ENCODE measurements around the gene RAB40A. TPM values are rescaled to one million over a fixed set of nuclear protein-coding genes. Genes with fewer than 3 reads are reported as not detected.

Gene RAB40A
- total and polyA plus RNA-seq, 4 donors, result 0.03 to 0.33 (median 0.07) TPM

DNA sequence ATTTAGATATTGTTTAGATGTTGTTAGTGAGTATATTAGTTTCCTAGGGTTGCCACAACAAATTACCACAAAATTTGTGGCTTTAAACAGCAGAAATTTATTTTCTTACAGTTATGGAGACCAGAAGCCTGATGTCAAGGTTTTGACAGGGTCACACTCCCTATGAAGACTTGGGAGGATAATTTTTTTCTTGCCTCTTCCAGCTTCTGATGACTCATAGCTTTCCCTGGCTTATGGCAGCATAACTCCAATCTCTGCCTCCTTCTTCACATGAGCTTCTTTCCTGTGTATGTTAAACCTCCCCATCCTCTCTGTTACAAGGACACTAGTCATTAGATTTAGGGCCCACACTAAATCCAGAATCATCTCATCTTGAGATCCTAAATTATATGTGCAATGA is 20.9 kb upstream of the RAB40A start:
- Histone ChIP-seq H3K27me3 (ENCODE audit: control insufficient read depth in 4 of 4, insufficient read depth in 4 of 4, low read length in 3 of 4) (no peaks in the 10 kb centered on the region), H3K4me3 (ENCODE audit: low read depth in 1 of 3, low read length in 3 of 3) (no peak overlapping the region), H3K9ac (ENCODE audit: low read depth in 1 of 2, low read length in 2 of 2) (no peak overlapping the region), H3K4me1 (ENCODE audit: control insufficient read depth in 4 of 4, insufficient read depth in 4 of 4, low read length in 3 of 4) (no peaks in the 10 kb centered on the region), H3K27ac (ENCODE audit: low read depth in 1 of 2, low read length in 2 of 2) (no peak overlapping the region), H3K9me3 (ENCODE audit: control insufficient read depth in 4 of 4, low read length in 3 of 4) (no peaks in the 10 kb centered on the region), H3K36me3 (ENCODE audit: control insufficient read depth in 4 of 4, insufficient read depth in 3 of 4, low read depth in 1 of 4, low read length in 3 of 4) (no peaks in the 10 kb centered on the region)
- peak; percentile 14 for TF ChIP-seq NR2F2 (IDR thresholded peaks at IDR 0.05)
- no peak for TF ChIP-seq FOXA2 (IDR thresholded peaks at IDR 0.05)
- DNase-seq (ENCODE audit: low spot score), result no peak

GRCh38 chrX:103539695-103540094 is 20.4 kb upstream of the RAB40A start:
- H3K4me1 ChIP-seq (ENCODE audit: control insufficient read depth in 4 of 4, insufficient read depth in 4 of 4, low read length in 3 of 4), result no peaks in the 10 kb centered on the region
- H3K27ac ChIP-seq (ENCODE audit: low read depth in 1 of 2, low read length in 2 of 2), result no peak overlapping the region
- no peak for DNase-seq (ENCODE audit: low spot score)
- H3K27me3 ChIP-seq (ENCODE audit: control insufficient read depth in 4 of 4, insufficient read depth in 4 of 4, low read length in 3 of 4), result no peaks in the 10 kb centered on the region
- no peaks in the 10 kb centered on the region for H3K36me3 ChIP-seq (ENCODE audit: control insufficient read depth in 4 of 4, insufficient read depth in 3 of 4, low read depth in 1 of 4, low read length in 3 of 4)
- H3K4me3 ChIP-seq (ENCODE audit: low read depth in 1 of 3, low read length in 3 of 3), result no peak overlapping the region
- 88% methylated on average over 2 of the region's 2 CpGs for WGBS
- H3K9ac ChIP-seq (ENCODE audit: low read depth in 1 of 2, low read length in 2 of 2), result no peak overlapping the region
- no peaks in the 10 kb centered on the region for H3K9me3 ChIP-seq (ENCODE audit: control insufficient read depth in 4 of 4, low read length in 3 of 4)
- TF ChIP-seq, protein P1, sequence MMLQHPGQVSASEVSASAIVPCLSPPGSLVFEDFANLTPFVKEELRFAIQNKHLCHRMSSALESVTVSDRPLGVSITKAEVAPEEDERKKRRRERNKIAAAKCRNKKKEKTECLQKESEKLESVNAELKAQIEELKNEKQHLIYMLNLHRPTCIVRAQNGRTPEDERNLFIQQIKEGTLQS (IDR thresholded peaks at IDR 0.05), result no peak
- TF ChIP-seq FOXA2 (IDR thresholded peaks at IDR 0.05) (no peak), EGR1 (IDR thresholded peaks at IDR 0.05; ENCODE audit: low read depth in 2 of 2) (no peak), HNF4G (IDR thresholded peaks at IDR 0.05) (no peak), ZBTB33 (IDR thresholded peaks at IDR 0.05) (no peak), RXRA (IDR thresholded peaks at IDR 0.05) (no peak), JUND (IDR thresholded peaks at IDR 0.05) (no peak), GABPA (IDR thresholded peaks at IDR 0.05 in 1 of 2, conservative IDR thresholded peaks at IDR 0.05 in 1 of 2) (no peak), TAF1 (conservative IDR thresholded peaks at IDR 0.05) (no peak), YY1 (IDR thresholded peaks at IDR 0.05) (no peak), HNF4A (conservative IDR thresholded peaks at IDR 0.05) (no peak), CTCF (IDR thresholded peaks at IDR 0.05; ENCODE audit: low read depth, low read length, missing input control) (no peak), SP1 (IDR thresholded peaks at IDR 0.05) (no peak), RAD21 (IDR thresholded peaks at IDR 0.05) (no peak), MAX (IDR thresholded peaks at IDR 0.05) (no peak), FOXA1 (IDR thresholded peaks at IDR 0.05) (no peak)

- peaks cover 0 to 3% (median 1%) of the 10 kb centered on the region in 4 donors for H3K4me1 ChIP-seq (ENCODE audit: control insufficient read depth in 4 of 4, insufficient read depth in 4 of 4, low read length in 3 of 4)
- no peak overlapping the region for H3K4me3 ChIP-seq (ENCODE audit: low read depth in 1 of 3, low read length in 3 of 3)
- no peak overlapping the region for H3K27ac ChIP-seq (ENCODE audit: low read depth in 1 of 2, low read length in 2 of 2)
- no peaks in the 10 kb centered on the region for H3K9me3 ChIP-seq (ENCODE audit: control insufficient read depth in 4 of 4, low read length in 3 of 4)
- H3K36me3 ChIP-seq (ENCODE audit: control insufficient read depth in 4 of 4, insufficient read depth in 3 of 4, low read depth in 1 of 4, low read length in 3 of 4), result no peaks in the 10 kb centered on the region
- no peak overlapping the region for H3K9ac ChIP-seq (ENCODE audit: low read depth in 1 of 2, low read length in 2 of 2)
- no peaks in the 10 kb centered on the region for H3K27me3 ChIP-seq (ENCODE audit: control insufficient read depth in 4 of 4, insufficient read depth in 4 of 4, low read length in 3 of 4)
- DNase-seq (ENCODE audit: low spot score), result no peak
- peak; percentile 43 for TF ChIP-seq NR2F2 (IDR thresholded peaks at IDR 0.05)
- TF ChIP-seq SP1 (IDR thresholded peaks at IDR 0.05), result no peak
These were observed 19.4 kb upstream of the RAB40A start for GRCh38 chrX:103538728-103539127.

Measured in liver (tissue), 9 donors.